ENCODE results near the gene PTGS1. TPM values are rescaled to one million over a fixed set of nuclear protein-coding genes. Genes with fewer than 3 reads are reported as not detected.

Gene PTGS1
- total and polyA plus RNA-seq, 2 donors, result 98.8 to 348 TPM

DNA sequence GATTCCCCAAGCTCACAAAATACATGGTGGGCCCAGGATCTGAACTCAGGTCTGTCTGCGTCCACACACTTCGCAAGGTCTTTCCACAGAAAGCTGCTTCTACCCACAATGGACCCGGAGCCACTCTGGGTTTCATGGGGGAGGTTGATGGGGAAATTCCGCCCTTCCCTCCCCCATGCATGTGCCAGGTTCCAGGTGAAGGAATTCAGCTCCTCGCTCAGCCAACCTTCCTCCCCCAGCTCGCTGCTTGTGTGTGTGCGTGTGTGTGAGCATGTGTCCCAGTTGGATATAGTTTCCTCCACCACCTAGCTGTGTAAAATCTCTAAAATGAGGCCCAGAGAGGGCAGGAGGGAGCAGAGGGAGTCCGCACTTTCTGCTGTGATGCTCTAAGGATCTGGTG lies 1.0 kb downstream of the PTGS1 start:
- Histone ChIP-seq H3K4me3 (ENCODE audit: low read depth, low read length) (no peak overlapping the region), H3K4me1 (ENCODE audit: insufficient read depth) (no peaks in the 10 kb centered on the region), H3K36me3 (ENCODE audit: insufficient read depth) (no peaks in the 10 kb centered on the region), H3K27ac (ENCODE audit: low read depth) (no peak overlapping the region)
- WGBS, result 60% methylated on average over 8 of the region's 8 CpGs
- no peak for DNase-seq (ENCODE audit: extremely low spot score)

GRCh38 chr9:122372856-122373845 lies 2.3 kb downstream of the PTGS1 start:
- Histone ChIP-seq H3K4me3 (ENCODE audit: low read depth, low read length) (no peak overlapping the region), H3K36me3 (ENCODE audit: insufficient read depth) (no peaks in the 10 kb centered on the region), H3K4me1 (ENCODE audit: insufficient read depth) (no peaks in the 10 kb centered on the region), H3K27ac (ENCODE audit: low read depth) (no peak overlapping the region)
- DNase-seq (ENCODE audit: extremely low spot score), result no peak
- WGBS, result 55% methylated on average over 19 of the region's 19 CpGs

GRCh38 chr9:122374885-122375420 lies 4.1 kb downstream of the PTGS1 start:
- Histone ChIP-seq H3K27ac (ENCODE audit: low read depth) (no peak overlapping the region), H3K36me3 (ENCODE audit: insufficient read depth) (no peaks in the 10 kb centered on the region), H3K4me1 (ENCODE audit: insufficient read depth) (no peaks in the 10 kb centered on the region), H3K4me3 (ENCODE audit: low read depth, low read length) (no peak overlapping the region)
- peak; percentile 37 for DNase-seq (ENCODE audit: extremely low spot score)
- 14% methylated on average over 14 of the region's 14 CpGs for WGBS

- H3K27ac ChIP-seq (ENCODE audit: low read depth), result no peak overlapping the region
- H3K36me3 ChIP-seq (ENCODE audit: insufficient read depth), result no peaks in the 10 kb centered on the region
- H3K4me1 ChIP-seq (ENCODE audit: insufficient read depth), result no peaks in the 10 kb centered on the region
- no peak overlapping the region for H3K4me3 ChIP-seq (ENCODE audit: low read depth, low read length)
- DNase-seq (ENCODE audit: extremely low spot score), result no peak
- WGBS, result 50% methylated on average over 1 of the region's 1 CpG
Observed at GRCh38 chr9:122376796-122377195, 6.0 kb downstream of the PTGS1 start.

DNA sequence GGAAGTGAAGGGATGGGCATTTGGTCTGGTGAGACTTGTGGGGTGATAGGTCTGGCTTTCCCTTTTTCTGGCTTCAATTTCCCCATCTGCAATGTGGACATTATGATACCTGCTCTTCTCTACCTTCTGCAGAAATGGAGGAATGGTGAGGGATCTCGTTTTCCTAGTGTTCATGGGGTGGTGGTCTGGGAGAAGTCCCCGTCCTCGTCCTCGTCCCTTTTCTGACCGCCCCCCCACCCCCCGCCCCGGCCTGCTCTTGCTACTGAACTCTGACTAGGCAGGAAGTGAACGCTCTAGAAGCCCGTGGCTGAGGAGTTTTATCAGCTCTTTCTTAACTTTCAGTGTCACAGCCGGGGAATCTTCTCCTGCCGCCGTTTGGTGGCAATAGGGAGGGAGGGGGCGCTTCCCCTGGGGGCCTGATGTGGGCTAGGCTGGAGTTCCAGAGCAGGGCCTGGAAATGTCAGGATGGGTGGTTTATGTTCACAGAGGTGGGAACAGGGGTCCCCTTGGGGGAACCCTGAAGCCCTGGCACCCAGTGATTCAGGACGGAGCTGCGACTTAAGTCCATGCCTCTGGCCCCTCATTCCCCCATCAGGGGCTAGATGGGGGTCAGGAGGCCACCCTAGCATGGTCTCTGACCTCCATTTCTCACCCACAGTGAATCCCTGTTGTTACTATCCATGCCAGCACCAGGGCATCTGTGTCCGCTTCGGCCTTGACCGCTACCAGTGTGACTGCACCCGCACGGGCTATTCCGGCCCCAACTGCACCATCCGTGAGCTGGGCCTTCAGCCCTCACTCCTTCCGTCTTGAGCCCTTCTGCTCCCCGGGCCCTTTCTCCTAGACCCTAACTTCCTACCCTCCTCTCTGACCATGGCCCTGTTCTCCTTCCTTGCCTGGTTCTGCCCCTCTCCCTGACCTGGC lies 6.7 kb downstream of the PTGS1 start:
- 54% methylated on average over 24 of the region's 24 CpGs for WGBS

DNA sequence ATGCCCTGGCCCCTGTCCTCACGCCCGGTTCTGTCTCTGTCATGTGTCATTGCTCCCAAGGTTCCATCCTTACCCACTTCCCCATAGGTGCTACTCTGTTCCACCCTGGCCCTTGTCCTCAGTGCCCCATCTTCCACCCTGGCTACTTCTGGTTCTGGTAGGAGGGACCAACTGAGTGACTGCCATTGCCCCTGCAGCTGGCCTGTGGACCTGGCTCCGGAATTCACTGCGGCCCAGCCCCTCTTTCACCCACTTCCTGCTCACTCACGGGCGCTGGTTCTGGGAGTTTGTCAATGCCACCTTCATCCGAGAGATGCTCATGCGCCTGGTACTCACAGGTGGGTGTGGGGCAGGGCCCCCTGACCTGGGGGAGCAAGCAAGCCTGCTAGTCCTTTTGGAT lies 7.4 kb downstream of the PTGS1 start:
- Histone ChIP-seq H3K4me3 (ENCODE audit: low read depth, low read length) (no peak overlapping the region), H3K4me1 (ENCODE audit: insufficient read depth) (no peaks in the 10 kb centered on the region), H3K27ac (ENCODE audit: low read depth) (no peak overlapping the region), H3K36me3 (ENCODE audit: insufficient read depth) (no peaks in the 10 kb centered on the region)
- 84% methylated on average over 8 of the region's 8 CpGs for WGBS
- DNase-seq (ENCODE audit: extremely low spot score), result no peak

More for the DNA sequence above, 6.7 kb downstream of the PTGS1 start:
- no peak overlapping the region for H3K4me3 ChIP-seq (ENCODE audit: low read depth, low read length)
- H3K4me1 ChIP-seq (ENCODE audit: insufficient read depth), result no peaks in the 10 kb centered on the region
- H3K36me3 ChIP-seq (ENCODE audit: insufficient read depth), result no peaks in the 10 kb centered on the region
- DNase-seq (ENCODE audit: extremely low spot score), result no peak
- no peak overlapping the region for H3K27ac ChIP-seq (ENCODE audit: low read depth)

DNA sequence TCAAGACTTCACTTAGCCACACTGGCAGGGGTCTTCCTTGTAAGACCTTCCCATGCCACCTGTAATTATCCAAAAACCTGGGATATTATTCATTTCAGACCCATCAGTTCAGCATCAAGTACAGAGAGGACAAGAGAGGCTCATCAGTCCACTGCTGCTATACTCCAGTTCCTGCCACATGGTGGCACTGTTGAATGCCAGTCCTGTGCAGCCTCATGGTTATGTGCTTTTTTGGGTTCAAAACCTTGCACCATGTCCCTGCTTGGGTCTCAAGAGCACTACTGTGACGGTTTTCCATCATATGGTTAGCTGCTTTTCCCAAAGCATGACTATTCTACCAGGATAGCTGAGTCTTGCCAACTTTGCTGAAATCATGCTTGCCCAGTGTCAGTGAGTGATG lies 8.5 kb downstream of the PTGS1 start:
- Histone ChIP-seq H3K4me1 (ENCODE audit: insufficient read depth) (no peaks in the 10 kb centered on the region), H3K4me3 (ENCODE audit: low read depth, low read length) (no peak overlapping the region), H3K27ac (ENCODE audit: low read depth) (no peak overlapping the region), H3K36me3 (ENCODE audit: insufficient read depth) (no peaks in the 10 kb centered on the region)
- 75% methylated on average over 1 of the region's 1 CpG for WGBS
- no peak for DNase-seq (ENCODE audit: extremely low spot score)

DNA sequence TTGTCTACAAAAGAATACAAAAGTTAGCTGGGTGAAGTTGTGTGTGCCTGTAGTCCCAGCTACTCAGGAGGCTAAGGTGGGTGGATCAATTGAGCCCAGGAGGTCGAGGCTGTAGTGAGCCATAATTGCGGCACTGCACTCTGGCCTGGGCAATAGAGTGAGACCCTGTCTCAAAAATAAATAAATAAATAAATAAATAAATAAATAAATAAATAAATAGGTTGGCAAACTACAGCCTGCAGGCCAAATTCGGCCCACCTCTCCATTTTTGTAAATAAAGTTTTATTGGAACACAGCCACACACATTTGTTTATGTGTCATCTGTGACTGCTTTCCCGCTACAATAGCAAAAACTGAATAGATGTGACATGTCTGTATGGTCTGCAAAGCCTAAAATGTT lies 9.5 kb downstream of the PTGS1 start:
- H3K4me3 ChIP-seq (ENCODE audit: low read depth, low read length), result no peak overlapping the region
- DNase-seq (ENCODE audit: extremely low spot score), result no peak
- H3K4me1 ChIP-seq (ENCODE audit: insufficient read depth), result no peaks in the 10 kb centered on the region
- H3K36me3 ChIP-seq (ENCODE audit: insufficient read depth), result no peaks in the 10 kb centered on the region
- WGBS, result 89% methylated on average over 4 of the region's 4 CpGs
- no peak overlapping the region for H3K27ac ChIP-seq (ENCODE audit: low read depth)

- no peak for DNase-seq (ENCODE audit: extremely low spot score)
- 90% methylated on average over 14 of the region's 14 CpGs for WGBS
Observed at GRCh38 chr9:122381206-122381950, 10.6 kb downstream of the PTGS1 start.

DNA sequence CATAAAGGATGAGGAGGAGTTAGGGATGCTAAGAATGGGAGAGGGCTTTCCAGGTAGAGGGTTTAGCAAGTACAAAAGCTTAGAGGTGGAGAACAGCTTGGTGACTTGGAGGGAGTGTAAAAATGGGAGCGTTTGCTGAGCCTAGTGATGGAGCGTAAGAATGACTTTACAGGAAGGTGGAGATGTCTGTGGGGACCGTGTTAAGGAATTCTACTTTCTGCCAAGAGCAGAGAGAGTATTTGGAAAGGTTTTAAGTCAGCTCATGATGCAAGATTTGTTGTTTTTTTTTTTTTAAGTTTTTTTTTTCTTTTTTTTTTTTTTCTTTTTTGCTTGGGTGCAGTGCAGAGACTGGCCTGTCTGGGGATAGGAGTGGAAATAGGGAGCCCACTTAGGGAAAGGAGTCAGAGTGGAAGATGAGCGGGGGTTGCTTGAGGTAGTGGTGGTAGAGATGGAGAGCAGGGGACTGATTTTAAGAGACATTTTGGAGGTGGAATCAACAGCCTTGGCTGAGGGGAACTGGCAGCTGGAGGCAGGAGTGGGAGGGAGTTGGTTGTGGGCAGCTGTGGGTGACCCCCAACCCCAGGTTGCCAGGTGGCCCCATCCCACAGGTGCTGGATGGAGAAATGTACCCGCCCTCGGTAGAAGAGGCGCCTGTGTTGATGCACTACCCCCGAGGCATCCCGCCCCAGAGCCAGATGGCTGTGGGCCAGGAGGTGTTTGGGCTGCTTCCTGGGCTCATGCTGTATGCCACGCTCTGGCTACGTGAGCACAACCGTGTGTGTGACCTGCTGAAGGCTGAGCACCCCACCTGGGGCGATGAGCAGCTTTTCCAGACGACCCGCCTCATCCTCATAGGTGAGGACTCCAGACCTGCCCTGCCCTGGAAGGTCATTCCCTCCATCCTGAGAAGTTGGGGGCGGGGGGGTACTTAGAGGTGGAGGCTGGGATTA lies 12.4 kb downstream of the PTGS1 start:
- Histone ChIP-seq H3K4me3 (ENCODE audit: low read depth, low read length) (no peak overlapping the region), H3K27ac (ENCODE audit: low read depth) (no peak overlapping the region), H3K4me1 (ENCODE audit: insufficient read depth) (no peaks in the 10 kb centered on the region), H3K36me3 (ENCODE audit: insufficient read depth) (no peaks in the 10 kb centered on the region)
- WGBS, result 63% methylated on average over 16 of the region's 16 CpGs
- DNase-seq (ENCODE audit: extremely low spot score), result no peak

More at GRCh38 chr9:122381206-122381950, 10.6 kb downstream of the PTGS1 start:
- Histone ChIP-seq H3K27ac (ENCODE audit: low read depth) (no peak overlapping the region), H3K4me3 (ENCODE audit: low read depth, low read length) (no peak overlapping the region), H3K4me1 (ENCODE audit: insufficient read depth) (no peaks in the 10 kb centered on the region), H3K36me3 (ENCODE audit: insufficient read depth) (no peaks in the 10 kb centered on the region)

GRCh38 chr9:122383992-122384461 lies 13.2 kb downstream of the PTGS1 start:
- Histone ChIP-seq H3K4me3 (ENCODE audit: low read depth, low read length) (no peak overlapping the region), H3K4me1 (ENCODE audit: insufficient read depth) (no peaks in the 10 kb centered on the region), H3K27ac (ENCODE audit: low read depth) (no peak overlapping the region), H3K36me3 (ENCODE audit: insufficient read depth) (no peaks in the 10 kb centered on the region)
- WGBS, result 74% methylated on average over 7 of the region's 7 CpGs
- DNase-seq (ENCODE audit: extremely low spot score), result no peak

- H3K36me3 ChIP-seq (ENCODE audit: insufficient read depth), result no peaks in the 10 kb centered on the region
- no peak for DNase-seq (ENCODE audit: extremely low spot score)
Observed at GRCh38 chr9:122386311-122386872, 15.6 kb downstream of the PTGS1 start.

More at GRCh38 chr9:122386311-122386872, 15.6 kb downstream of the PTGS1 start:
- Histone ChIP-seq H3K4me1 (ENCODE audit: insufficient read depth) (no peaks in the 10 kb centered on the region), H3K4me3 (ENCODE audit: low read depth, low read length) (no peak overlapping the region), H3K27ac (ENCODE audit: low read depth) (no peak overlapping the region)
- WGBS, result 85% methylated on average over 8 of the region's 8 CpGs

Measured in urinary bladder (tissue), 4 donors.